HuH-7 (cell line): ENCODE data around the gene VIPR1.
"Not testable (repeated sequence)": the region's sequence is repeated elsewhere in the genome, so short reads cannot be mapped to it uniquely, and the experiment has no call there.

Source experiments
- DNase-seq: peaks from one replicate; pipeline ENCODE4 v3.0.0; 2011; ENCODE audit warnings: low spot score

The VIPR1 gene

GRCh38 chr3:42535981-42536784 is 33.7 kb downstream of the VIPR1 start:
- DNase-seq = peak; percentile 83

- no peak for DNase-seq
Observed at GRCh38 chr3:42537350-42537749, 34.9 kb downstream of the VIPR1 start.

- peak; percentile 94 for DNase-seq
Observed at GRCh38 chr3:42539871-42540714, 37.6 kb downstream of the VIPR1 start.

- no peak for DNase-seq
Observed at GRCh38 chr3:42541079-42541478, 38.6 kb downstream of the VIPR1 start.

- no peak for DNase-seq
Observed at GRCh38 chr3:42544492-42545283, 42.2 kb downstream of the VIPR1 start.

GRCh38 chr3:42545284-42545900 is 42.9 kb downstream of the VIPR1 start:
- no peak for DNase-seq

- DNase-seq = no peak
Observed at GRCh38 chr3:42546691-42547213, 44.3 kb downstream of the VIPR1 start.

- DNase-seq = peak; percentile 82
Observed at GRCh38 chr3:42547401-42547945, 45.0 kb downstream of the VIPR1 start.

- no peak for DNase-seq
Observed at GRCh38 chr3:42549131-42549530, 46.7 kb downstream of the VIPR1 start.

GRCh38 chr3:42550250-42550649 is 47.8 kb downstream of the VIPR1 start:
- DNase-seq = no peak

GRCh38 chr3:42552830-42553229 is 50.4 kb downstream of the VIPR1 start:
- no peak for DNase-seq

GRCh38 chr3:42556089-42556632 is 53.7 kb downstream of the VIPR1 start:
- no peak for DNase-seq

GRCh38 chr3:42556817-42557216 is 54.4 kb downstream of the VIPR1 start:
- not testable (repeated sequence) for DNase-seq

GRCh38 chr3:42557854-42558253 is 55.4 kb downstream of the VIPR1 start:
- DNase-seq = no peak

- no peak for DNase-seq
Observed at GRCh38 chr3:42562047-42562907, 59.8 kb downstream of the VIPR1 start.

GRCh38 chr3:42569593-42570142 is 67.2 kb downstream of the VIPR1 start:
- DNase-seq = no peak

- DNase-seq = peak; percentile 80
Observed at GRCh38 chr3:42572278-42572677, 69.8 kb downstream of the VIPR1 start.

GRCh38 chr3:42575137-42575741 is 72.8 kb downstream of the VIPR1 start:
- no peak for DNase-seq

GRCh38 chr3:42578054-42578453 is 75.6 kb downstream of the VIPR1 start:
- no peak for DNase-seq
